SK-N-SH (cell line): ENCODE measurements around the gene THSD4.

Experiments
- CTCF ChIP-seq: fragments of 200-600 bp; sonication (generic); IDR thresholded peaks from 2 replicates; pipeline ENCODE4 v1.6.1; 2017; ENCODE audit warnings: antibody characterized with exemption, mild to moderate bottlenecking, moderate library complexity
- FOXJ3 ChIP-seq: sonication (generic); formaldehyde crosslinking; IDR thresholded peaks from 2 replicates; pipeline ENCODE4 v1.5.1; 2020; ENCODE audit warnings: mild to moderate bottlenecking, missing genetic modification reagents
- GABPA ChIP-seq: IDR thresholded peaks from 2 replicates; pipeline ENCODE4 v1.4.0; 2012; ENCODE audit warnings: low read depth, mild to moderate bottlenecking
- RAD21 ChIP-seq: IDR thresholded peaks from 2 replicates; pipeline ENCODE4 v1.6.1; 2012; ENCODE audit warnings: mild to moderate bottlenecking, low read length
- SMC3 ChIP-seq: IDR thresholded peaks from 2 replicates; pipeline ENCODE4 v1.6.1; 2012; ENCODE audit warnings: low read depth, low read length, improper control_type of control experiment
- YY1 ChIP-seq: IDR thresholded peaks from 2 replicates; pipeline ENCODE4 v1.4.0; 2012; ENCODE audit warnings: low read depth, mild to moderate bottlenecking
- TF ChIP-seq, protein P1 (sequence below): IDR thresholded peaks from 2 replicates; pipeline ENCODE4 v1.6.1; 2012; ENCODE audit warnings: mild to moderate bottlenecking, low read depth, low read length, moderate library complexity

GRCh38 chr15:71338265-71338664 is 223.0 kb downstream of the THSD4 start:
- TF ChIP-seq FOXJ3 (CRISPR knock-in tag) (no peak), CTCF (no peak), GABPA (no peak), RAD21 (no peak), SMC3 (no peak), YY1 (no peak)
- TF ChIP-seq, protein P1, sequence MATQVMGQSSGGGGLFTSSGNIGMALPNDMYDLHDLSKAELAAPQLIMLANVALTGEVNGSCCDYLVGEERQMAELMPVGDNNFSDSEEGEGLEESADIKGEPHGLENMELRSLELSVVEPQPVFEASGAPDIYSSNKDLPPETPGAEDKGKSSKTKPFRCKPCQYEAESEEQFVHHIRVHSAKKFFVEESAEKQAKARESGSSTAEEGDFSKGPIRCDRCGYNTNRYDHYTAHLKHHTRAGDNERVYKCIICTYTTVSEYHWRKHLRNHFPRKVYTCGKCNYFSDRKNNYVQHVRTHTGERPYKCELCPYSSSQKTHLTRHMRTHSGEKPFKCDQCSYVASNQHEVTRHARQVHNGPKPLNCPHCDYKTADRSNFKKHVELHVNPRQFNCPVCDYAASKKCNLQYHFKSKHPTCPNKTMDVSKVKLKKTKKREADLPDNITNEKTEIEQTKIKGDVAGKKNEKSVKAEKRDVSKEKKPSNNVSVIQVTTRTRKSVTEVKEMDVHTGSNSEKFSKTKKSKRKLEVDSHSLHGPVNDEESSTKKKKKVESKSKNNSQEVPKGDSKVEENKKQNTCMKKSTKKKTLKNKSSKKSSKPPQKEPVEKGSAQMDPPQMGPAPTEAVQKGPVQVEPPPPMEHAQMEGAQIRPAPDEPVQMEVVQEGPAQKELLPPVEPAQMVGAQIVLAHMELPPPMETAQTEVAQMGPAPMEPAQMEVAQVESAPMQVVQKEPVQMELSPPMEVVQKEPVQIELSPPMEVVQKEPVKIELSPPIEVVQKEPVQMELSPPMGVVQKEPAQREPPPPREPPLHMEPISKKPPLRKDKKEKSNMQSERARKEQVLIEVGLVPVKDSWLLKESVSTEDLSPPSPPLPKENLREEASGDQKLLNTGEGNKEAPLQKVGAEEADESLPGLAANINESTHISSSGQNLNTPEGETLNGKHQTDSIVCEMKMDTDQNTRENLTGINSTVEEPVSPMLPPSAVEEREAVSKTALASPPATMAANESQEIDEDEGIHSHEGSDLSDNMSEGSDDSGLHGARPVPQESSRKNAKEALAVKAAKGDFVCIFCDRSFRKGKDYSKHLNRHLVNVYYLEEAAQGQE, result no peak
